HG02973 (cell line): Measurements from ENCODE around the gene CD180.

Experiments
- ATAC-seq: cut with Tn5 transposase; IDR thresholded peaks from one replicate; pipeline ENCODE4 v1.9.1; 2021; ENCODE audit warnings: moderate library complexity; ENCODE audit not compliant: unreplicated experiment

CD180 gene

GRCh38 chr5:67135381-67135984 lies 61.1 kb downstream of the CD180 start:
- ATAC-seq, result no peak

DNA sequence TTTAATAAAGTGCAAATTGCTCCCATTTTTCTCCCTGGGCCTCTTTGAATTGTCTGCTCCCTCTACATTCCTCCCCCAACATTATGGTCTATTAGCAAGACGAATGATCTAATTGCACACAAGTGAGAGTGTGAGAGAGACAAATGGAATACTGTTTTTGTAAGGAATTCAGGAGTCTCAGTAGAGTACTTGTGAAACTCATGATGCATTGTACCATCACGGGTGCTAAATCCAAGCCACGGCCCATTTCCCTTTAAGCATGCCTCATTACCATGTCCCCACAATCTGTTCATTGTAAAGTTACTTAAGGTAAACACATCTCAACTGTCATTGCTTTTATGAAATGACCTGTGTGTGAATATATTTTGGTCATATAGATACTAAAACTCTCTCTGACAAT lies 62.8 kb downstream of the CD180 start:
- ATAC-seq, result no peak

GRCh38 chr5:67133217-67133616 lies 63.4 kb downstream of the CD180 start:
- no peak for ATAC-seq

GRCh38 chr5:67129768-67130167 lies 66.8 kb downstream of the CD180 start:
- no peak for ATAC-seq
